Glutamatergic neuron (in vitro differentiated cells): ENCODE results near the gene POLRMT. TPM values are rescaled to one million over a fixed set of nuclear protein-coding genes. Genes with fewer than 3 reads are reported as not detected.
A peak's percentile ranks its signal among the peaks of the same experiment; 100 is the strongest.
"Not testable (repeated sequence)": the region's sequence is repeated elsewhere in the genome, so short reads cannot be mapped to it uniquely, and the experiment has no call there.

Source experiments
- DNase-seq: peaks from one replicate; pipeline ENCODE4 v3.0.0; 2022
- H3K27ac Mint-ChIP-seq: one replicate; pipeline ENCODE4 v1.8.0; 2020; ENCODE audit warnings: mild to moderate bottlenecking, mixed read lengths, inconsistent platforms; ENCODE audit not compliant: unreplicated experiment
- H3K27me3 Mint-ChIP-seq: one replicate; pipeline ENCODE4 v1.8.0; 2020; ENCODE audit warnings: mild to moderate bottlenecking, moderate library complexity, mixed read lengths, inconsistent platforms; ENCODE audit not compliant: unreplicated experiment
- H3K36me3 Mint-ChIP-seq: one replicate; pipeline ENCODE4 v1.8.0; 2020; ENCODE audit warnings: mild to moderate bottlenecking, mixed read lengths, inconsistent platforms; ENCODE audit not compliant: unreplicated experiment
- H3K4me1 Mint-ChIP-seq: one replicate; pipeline ENCODE4 v1.8.0; 2020; ENCODE audit warnings: mild to moderate bottlenecking, low read depth, mixed read lengths, inconsistent platforms; ENCODE audit not compliant: unreplicated experiment
- H3K4me3 Mint-ChIP-seq: one replicate; pipeline ENCODE4 v1.8.0; 2020; ENCODE audit warnings: mild to moderate bottlenecking, mixed read lengths, inconsistent platforms; ENCODE audit not compliant: unreplicated experiment
- H3K9me3 Mint-ChIP-seq: one replicate; pipeline ENCODE4 v1.8.0; 2020; ENCODE audit warnings: mild to moderate bottlenecking, moderate library complexity, mixed read lengths, inconsistent platforms; ENCODE audit not compliant: unreplicated experiment
- CTCF ChIP-seq: fragments of 200-600 bp; sonication (generic); IDR thresholded peaks from one replicate; pipeline ENCODE4 v1.5.0; 2021; ENCODE audit not compliant: partially characterized antibody, unreplicated experiment
- total RNA-seq: library from RNA; stranded (reverse); fragmentation: NEBNext Ultra II Directional; extraction: Animal tissue kit (Norgen Biotek cat#: 25700); gene quantifications from one replicate; pipeline ENCODE4 v1.2.1, GENCODE V29; 2021; ENCODE audit not compliant: unreplicated experiment

POLRMT gene
- total RNA-seq, 1 donor from 2014 or later: 79.9 TPM

GRCh38 chr19:588093-588740 is 45.1 kb downstream of the POLRMT start:
- DNase-seq: peak; percentile 92
- Mint-ChIP-seq H3K4me1 (peaks cover 4% of the 10 kb centered on the region), H3K36me3 (no peaks in the 10 kb centered on the region), H3K27ac (no peak overlapping the region), H3K9me3 (peaks cover 5% of the 10 kb centered on the region), H3K27me3 (peaks cover 16% of the 10 kb centered on the region), H3K4me3 (no peak overlapping the region)
- TF ChIP-seq CTCF: peak; percentile 52

GRCh38 chr19:585551-586110 is 47.7 kb downstream of the POLRMT start:
- no peak for TF ChIP-seq CTCF
- Mint-ChIP-seq H3K36me3 (no peaks in the 10 kb centered on the region), H3K4me1 (peaks cover 1% of the 10 kb centered on the region), H3K27ac (no peak overlapping the region), H3K9me3 (peaks cover 3% of the 10 kb centered on the region), H3K4me3 (no peak overlapping the region), H3K27me3 (peaks cover 15% of the 10 kb centered on the region)
- DNase-seq: no peak

- not testable (repeated sequence) for H3K9me3 Mint-ChIP-seq, H3K36me3 Mint-ChIP-seq, DNase-seq, H3K27ac Mint-ChIP-seq, H3K4me3 Mint-ChIP-seq, H3K4me1 Mint-ChIP-seq
- peaks cover 15% of the 10 kb centered on the region for H3K27me3 Mint-ChIP-seq
These were observed 48.2 kb downstream of the POLRMT start for GRCh38 chr19:585146-585545.

- H3K36me3 Mint-ChIP-seq: no peaks in the 10 kb centered on the region
- peak overlapping the region; percentile 59 for H3K4me3 Mint-ChIP-seq
- H3K27me3 Mint-ChIP-seq: peaks cover 15% of the 10 kb centered on the region
- H3K9me3 Mint-ChIP-seq: peaks cover 3% of the 10 kb centered on the region
- DNase-seq: peak; percentile 87
- TF ChIP-seq CTCF: peak; percentile 97
- peaks cover 1% of the 10 kb centered on the region for H3K4me1 Mint-ChIP-seq
- H3K27ac Mint-ChIP-seq: no peak overlapping the region
These were observed 48.9 kb downstream of the POLRMT start for GRCh38 chr19:584240-585001.

- Mint-ChIP-seq H3K27ac (peak overlapping the region; percentile 66), H3K4me3 (peak overlapping the region; percentile 59), H3K27me3 (peaks cover 15% of the 10 kb centered on the region), H3K36me3 (no peaks in the 10 kb centered on the region), H3K4me1 (peaks cover 1% of the 10 kb centered on the region), H3K9me3 (peaks cover 3% of the 10 kb centered on the region)
- DNase-seq: no peak
- no peak for TF ChIP-seq CTCF
These were observed 49.4 kb downstream of the POLRMT start for GRCh38 chr19:583968-584239.
